GM12878 (cell line): ENCODE measurements around the gene NHSL2. TPM values are rescaled to one million over a fixed set of nuclear protein-coding genes. Genes with fewer than 3 reads are reported as not detected.

Experiments used
- ATAC-seq: fragments of 200-7000 bp; cut with Tn5 transposase; 3 replicates; pipeline ENCODE4 v1.9.1; 2020; ENCODE audit warnings: mild to moderate bottlenecking, moderate library complexity
- BruUV-seq: library from RNA; stranded (reverse); fragments of 400-500 nt; replicated peaks from 2 replicates; lab custom pipeline; 2021; lab: Mats Ljungman, UMichigan
- CTCF ChIA-PET: fragments of 300-600 bp; sonication (Branson Sonifier 250); formaldehyde crosslinking; extraction: SDS; loops from one replicate; lab custom pipeline; 2021; ENCODE audit warnings: inconsistent platforms; lab: Yijun Ruan, JAX
- POLR2A ChIA-PET: fragments of 350-600 bp; formaldehyde crosslinking; extraction: SDS; loops from one replicate; lab custom pipeline; 2021; ENCODE audit warnings: inconsistent platforms; lab: Charles Lee
- RAD21 ChIA-PET: fragments of 300-600 bp; sonication (Branson Sonifier 250); formaldehyde crosslinking; loops from one replicate; lab custom pipeline; 2023; ENCODE audit warnings: antibody characterized with exemption; ENCODE audit not compliant: unreplicated experiment; lab: Charles Lee
- SMC1A ChIA-PET: fragments of 300-600 bp; sonication (Branson Sonifier 250); formaldehyde crosslinking; loops from one replicate; lab custom pipeline; 2023; ENCODE audit not compliant: unreplicated experiment, uncharacterized antibody; lab: Charles Lee
- DNase-seq: peaks from one replicate; pipeline ENCODE4 v3.0.0-alpha.2; 2011; ENCODE audit warnings: low read depth, low spot score
- FAIRE-seq: peaks from 3 replicates; lab custom pipeline; 2011; peaks lifted over from hg19 to GRCh38; lab: Jason Lieb, UNC
- H2AFZ ChIP-seq: 2 replicates; pipeline ENCODE4 v1.6.0; 2011; ENCODE audit warnings: low read depth, low read length, control low read depth; ENCODE audit not compliant: control insufficient read depth
- H3K27ac ChIP-seq: 2 replicates; pipeline ENCODE4 v1.5.1; 2011; ENCODE audit warnings: control low read depth; ENCODE audit not compliant: control insufficient read depth, insufficient read depth
- H3K27me3 ChIP-seq, 2 experiments: replicated peaks in 1 of 2; 2 replicates each; pipeline versions ENCODE4 v1.6.0 to v1.6.1; 2011; ENCODE audit warnings: low read length in 1 of 2; ENCODE audit not compliant: control insufficient read depth in 2 of 2, insufficient read depth in 2 of 2
- H3K36me3 ChIP-seq, 2 experiments: 2 replicates each; pipeline ENCODE4 v1.5.1; 2011; ENCODE audit warnings: low read length in 1 of 2; ENCODE audit not compliant: control insufficient read depth in 2 of 2, insufficient read depth in 2 of 2
- H3K4me1 ChIP-seq: 2 replicates; pipeline ENCODE4 v1.6.1; 2011; ENCODE audit warnings: mild to moderate bottlenecking, low read length, moderate library complexity, mixed read lengths; ENCODE audit not compliant: control insufficient read depth, insufficient read depth
- H3K4me2 ChIP-seq: 2 replicates; pipeline ENCODE4 v1.6.0; 2011; ENCODE audit warnings: control low read depth; ENCODE audit not compliant: control insufficient read depth, insufficient read depth
- H3K4me3 ChIP-seq: fragments of 200-600 bp; sonication (generic); 2 replicates; pipeline ENCODE4 v1.5.1; 2016
- H3K79me2 ChIP-seq: 2 replicates; pipeline ENCODE4 v1.6.0; 2011; ENCODE audit warnings: low read length; ENCODE audit not compliant: control insufficient read depth, insufficient read depth
- H3K9ac ChIP-seq: 2 replicates; pipeline ENCODE4 v1.8.0; 2011; ENCODE audit warnings: low read length, control low read depth, mixed read lengths; ENCODE audit not compliant: control insufficient read depth, insufficient read depth
- H3K9me3 ChIP-seq: replicated peaks from 3 replicates; pipeline ENCODE4 v1.5.1; 2011; ENCODE audit warnings: mild to moderate bottlenecking, low read length; ENCODE audit not compliant: control insufficient read depth, insufficient read depth
- H4K20me1 ChIP-seq: 2 replicates; pipeline ENCODE4 v1.6.0; 2011; ENCODE audit not compliant: control insufficient read depth, insufficient read depth
- CEBPZ ChIP-seq: fragments of 150-350 bp; IDR thresholded peaks from 2 replicates; pipeline ENCODE4 v1.6.1; 2016; ENCODE audit warnings: low read depth, low read length
- CHD4 ChIP-seq: fragments of 200-600 bp; sonication (generic); IDR thresholded peaks from 2 replicates; pipeline ENCODE4 v1.6.1; 2016; ENCODE audit warnings: mild to moderate bottlenecking
- JUNB ChIP-seq: IDR thresholded peaks from 2 replicates; pipeline ENCODE4 v1.6.1; 2016; ENCODE audit warnings: antibody characterized with exemption, mild to moderate bottlenecking
- LARP7 ChIP-seq: fragments of 450-650 bp; IDR thresholded peaks from 2 replicates; pipeline ENCODE4 v1.6.1; 2017; ENCODE audit warnings: mild to moderate bottlenecking
- MEF2A ChIP-seq: IDR thresholded peaks from 2 replicates; pipeline ENCODE4 v1.6.1; 2011; ENCODE audit warnings: low read depth, mild to moderate bottlenecking, low read length, moderate library complexity; ENCODE audit not compliant: insufficient read depth
- REST ChIP-seq: IDR thresholded peaks from 2 replicates; pipeline ENCODE4 v1.6.1; 2012; ENCODE audit warnings: mild to moderate bottlenecking, low read depth, low read length
- RUNX3 ChIP-seq: IDR thresholded peaks from 2 replicates; pipeline ENCODE4 v1.6.1; 2012; ENCODE audit warnings: low read length, inconsistent platforms
- SIN3A ChIP-seq: IDR thresholded peaks from 2 replicates; pipeline ENCODE4 v1.6.1; 2012; ENCODE audit warnings: low read depth, low read length, improper control_type of control experiment
- SMAD1 ChIP-seq: fragments of 450-650 bp; IDR thresholded peaks from 2 replicates; pipeline ENCODE4 v1.6.1; 2018; ENCODE audit warnings: mild to moderate bottlenecking, low read depth; ENCODE audit not compliant: partially characterized antibody
- SMARCA5 ChIP-seq: fragments of 450-650 bp; IDR thresholded peaks from 2 replicates; pipeline ENCODE4 v1.6.1; 2017; ENCODE audit warnings: mild to moderate bottlenecking
- YBX1 ChIP-seq: fragments of 450-650 bp; IDR thresholded peaks from 2 replicates; pipeline ENCODE4 v1.6.1; 2016; ENCODE audit warnings: antibody characterized with exemption
- ZNF384 ChIP-seq: IDR thresholded peaks from 2 replicates; pipeline ENCODE4 v1.6.1; 2012; ENCODE audit warnings: low read depth, mild to moderate bottlenecking, low read length, improper control_type of control experiment, borderline replicate concordance
- ZZZ3 ChIP-seq: IDR thresholded peaks from 2 replicates; pipeline ENCODE4 v1.6.1; 2011; ENCODE audit warnings: low read depth; ENCODE audit not compliant: control insufficient read depth, insufficient read length
- WGBS: methylation state at CpG from one replicate; pipeline ENCODE4 v1.1.6; 2016; ENCODE audit warnings: low lambda C conversion rate; ENCODE audit not compliant: insufficient replicate concordance, insufficient coverage; ENCODE audit errors: missing lambda C conversion rate; 5-methylcytosine and 5-hydroxymethylcytosine counted together
- in situ Hi-C: fragments of 300-500 bp; cut with MboI; formaldehyde crosslinking; loops from 9 replicates; pipeline ENCODE4 v1.14.3; 2018; ENCODE audit warnings: mixed read lengths
- intact Hi-C: fragments of 100-400 bp; cut with micrococcal nuclease; formaldehyde crosslinking; loops from one replicate; pipeline ENCODE4 v1.14.2; 2022; ENCODE audit not compliant: unreplicated experiment
- polyA plus RNA-seq, 11 experiments: library from polyadenylated mRNA; depleted of rRNA in 4 of 11; unstranded in 6 of 11; stranded (reverse) in 5 of 11; fragments of >200 nt; fragmentation: Nextera tagmentation in 4 of 11; fragmentation: Illumina TruSeq in 1 of 11; extraction: Ambion mirVana in 4 of 11; extraction: Trizol in 1 of 11; gene quantifications; 1 replicate in 1 of 11; 2 replicates in 10 of 11; pipeline versions ENCODE4 v1.2.1 to v1.2.3, GENCODE V29; 2011 to 2016; ENCODE audit warnings: inconsistent platforms in 2 of 11, missing spikeins in 2 of 11, low read depth in 1 of 11
- total RNA-seq, 4 experiments: library from RNA; depleted of rRNA in 3 of 4; stranded (reverse); fragments of >200 nt in 3 of 4; fragmentation: Illumina TruSeq in 1 of 4; extraction: Trizol in 1 of 4; gene quantifications; 2 replicates each; pipeline versions ENCODE4 v1.2.1 to v1.2.3, GENCODE V29; 2013 to 2021

Gene NHSL2
- total and polyA plus RNA-seq, 10 of the 15 experiments (the other 5 are each of a cell fraction or from before 2014, with no cell fraction given), result 0.05 to 0.53 (median 0.07) TPM; not detected in 2

- CTCF ChIA-PET, result no interaction called here
- TF ChIP-seq YBX1 (no peak), SMARCA5 (no peak), ZZZ3 (no peak)
- 30% methylated on average over 1 of the region's 1 CpG for WGBS
- SMC1A ChIA-PET, result no interaction called here
- ATAC-seq, result no peak
- intact Hi-C loops, result no loop called here
- RAD21 ChIA-PET, result no interaction called here
- Histone ChIP-seq H3K9ac (no peak overlapping the region), H3K79me2 (no peaks in the 10 kb centered on the region), H2AFZ (no peak overlapping the region), H3K4me1 (no peaks in the 10 kb centered on the region), H3K27me3 (no peaks in the 10 kb centered on the region; a peak in 2 of 4 replicates), H3K9me3 (no peaks in the 10 kb centered on the region), H3K27ac (no peak overlapping the region), H3K4me3 (no peak overlapping the region), H3K4me2 (no peak overlapping the region), H4K20me1 (no peaks in the 10 kb centered on the region), H3K36me3 (no peaks in the 10 kb centered on the region)
- in situ Hi-C loops, result no loop called here
- no peak for FAIRE-seq
- BruUV-seq, result no TSS peak
- POLR2A ChIA-PET, result no interaction called here
- no peak for DNase-seq
These were observed 19.7 kb downstream of the NHSL2 start for GRCh38 chrX:71930298-71930697.

GRCh38 chrX:71935476-71935875, 24.8 kb downstream of the NHSL2 start:
- no peak overlapping the region for H2AFZ ChIP-seq
- no peak for FAIRE-seq
- H3K4me1 ChIP-seq, result no peaks in the 10 kb centered on the region
- H3K27me3 ChIP-seq, result no peaks in the 10 kb centered on the region; a peak in 1 of 4 replicates
- ATAC-seq, result no peak
- H3K79me2 ChIP-seq, result no peaks in the 10 kb centered on the region
- no peaks in the 10 kb centered on the region for H3K36me3 ChIP-seq
- CTCF ChIA-PET, result no interaction called here
- H3K9me3 ChIP-seq, result no peaks in the 10 kb centered on the region
- no peak overlapping the region for H3K27ac ChIP-seq
- no peaks in the 10 kb centered on the region for H4K20me1 ChIP-seq
- RAD21 ChIA-PET, result no interaction called here
- no peak overlapping the region for H3K9ac ChIP-seq
- no peak overlapping the region for H3K4me3 ChIP-seq
- no TSS peak for BruUV-seq
- SMC1A ChIA-PET, result no interaction called here
- no peak for DNase-seq
- no peak overlapping the region for H3K4me2 ChIP-seq
- WGBS, result 0% methylated on average over 3 of the region's 3 CpGs
- POLR2A ChIA-PET, result no interaction called here
- intact Hi-C loops (no loop called here), in situ Hi-C loops (no loop called here)
- TF ChIP-seq SIN3A (no peak), ZNF384 (no peak), REST (no peak), LARP7 (no peak), JUNB (no peak), SMAD1 (no peak), CEBPZ (no peak), MEF2A (no peak), CHD4 (no peak), RUNX3 (no peak)
